Body of pancreas (tissue), 4 donors: ENCODE results near the gene EPS15.

ENCODE experiments used
- POLR2A ChIP-seq, 3 donors: fragments of 450-650 bp; IDR thresholded peaks; one replicate each; pipeline ENCODE4 v1.6.1; 2016; ENCODE audit warnings: antibody characterized with exemption in 3 of 3, mild to moderate bottlenecking in 2 of 3
- TF ChIP-seq, protein P1 (sequence below), 7 experiments: fragments of 450-650 bp in 4 of 7; fragments of 200-600 bp in 3 of 7; sonication (generic) in 3 of 7; IDR thresholded peaks; one replicate each; pipeline ENCODE4 v1.5.1; 2016 to 2019; ENCODE audit warnings: antibody characterized with exemption in 7 of 7

DNA sequence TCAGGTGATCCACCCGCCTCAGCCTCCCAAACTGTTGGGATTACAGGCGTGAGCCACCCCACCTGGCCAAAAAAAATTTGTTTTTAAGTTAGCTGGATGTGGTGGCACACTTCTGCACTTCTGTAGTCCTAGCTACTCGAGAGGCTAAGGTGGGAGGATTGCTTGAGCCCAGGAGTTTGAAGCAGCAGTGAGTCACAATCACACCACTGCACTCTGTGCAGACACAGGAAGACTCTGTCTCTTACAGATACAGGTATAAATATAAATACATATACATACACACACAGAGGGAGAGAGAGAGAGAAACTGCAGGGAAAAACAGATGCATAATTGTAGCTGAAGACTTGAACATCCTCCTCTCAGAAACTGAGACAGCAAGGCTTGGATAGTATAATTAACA is 34.8 kb upstream of the EPS15 start:
- TF ChIP-seq, protein P1, sequence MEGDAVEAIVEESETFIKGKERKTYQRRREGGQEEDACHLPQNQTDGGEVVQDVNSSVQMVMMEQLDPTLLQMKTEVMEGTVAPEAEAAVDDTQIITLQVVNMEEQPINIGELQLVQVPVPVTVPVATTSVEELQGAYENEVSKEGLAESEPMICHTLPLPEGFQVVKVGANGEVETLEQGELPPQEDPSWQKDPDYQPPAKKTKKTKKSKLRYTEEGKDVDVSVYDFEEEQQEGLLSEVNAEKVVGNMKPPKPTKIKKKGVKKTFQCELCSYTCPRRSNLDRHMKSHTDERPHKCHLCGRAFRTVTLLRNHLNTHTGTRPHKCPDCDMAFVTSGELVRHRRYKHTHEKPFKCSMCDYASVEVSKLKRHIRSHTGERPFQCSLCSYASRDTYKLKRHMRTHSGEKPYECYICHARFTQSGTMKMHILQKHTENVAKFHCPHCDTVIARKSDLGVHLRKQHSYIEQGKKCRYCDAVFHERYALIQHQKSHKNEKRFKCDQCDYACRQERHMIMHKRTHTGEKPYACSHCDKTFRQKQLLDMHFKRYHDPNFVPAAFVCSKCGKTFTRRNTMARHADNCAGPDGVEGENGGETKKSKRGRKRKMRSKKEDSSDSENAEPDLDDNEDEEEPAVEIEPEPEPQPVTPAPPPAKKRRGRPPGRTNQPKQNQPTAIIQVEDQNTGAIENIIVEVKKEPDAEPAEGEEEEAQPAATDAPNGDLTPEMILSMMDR (IDR thresholded peaks at IDR 0.05), result no peak
- no peak for TF ChIP-seq POLR2A (IDR thresholded peaks at IDR 0.05)
